H1 (cell line): ENCODE results near the gene THEMIS. TPM values are rescaled to one million over a fixed set of nuclear protein-coding genes. Genes with fewer than 3 reads are reported as not detected.

Source experiments
- CTCF ChIA-PET: fragments of 300-600 bp; sonication (Branson Sonifier 250); formaldehyde crosslinking; loops from one replicate; lab custom pipeline; 2021; ENCODE audit not compliant: partially characterized antibody; lab: Charles Lee
- POLR2A ChIA-PET: fragments of 300-600 bp; sonication (Branson Sonifier 250); formaldehyde crosslinking; loops from one replicate; lab custom pipeline; 2021; ENCODE audit warnings: inconsistent platforms; ENCODE audit not compliant: partially characterized antibody; lab: Charles Lee
- DNase-seq, 2 experiments: peaks; one replicate each; pipeline versions ENCODE4 v3.0.0 to v3.0.0-alpha.2; 2010 to 2022; ENCODE audit warnings: low spot score in 2 of 2, low read depth in 1 of 2, mixed read lengths in 1 of 2
- FAIRE-seq: peaks from 2 replicates; lab custom pipeline; 2011; peaks lifted over from hg19 to GRCh38; lab: Jason Lieb, UNC
- H2AFZ ChIP-seq: 2 replicates; pipeline ENCODE4 v1.8.1; 2012; ENCODE audit warnings: low read length, inconsistent platforms
- H2AK5ac ChIP-seq: 2 replicates; pipeline ENCODE4 v1.6.1; 2013; ENCODE audit warnings: low read depth, low read length
- H2BK120ac ChIP-seq: replicated peaks from 2 replicates; pipeline ENCODE3; 2013; ENCODE audit warnings: low read depth, low read length, inconsistent platforms
- H2BK12ac ChIP-seq: 2 replicates; pipeline ENCODE4 v1.6.1; 2013; ENCODE audit warnings: low read depth, low read length
- H2BK15ac ChIP-seq: 2 replicates; pipeline ENCODE4 v1.6.1; 2013; ENCODE audit warnings: low read length
- H2BK20ac ChIP-seq: 2 replicates; pipeline ENCODE4 v1.6.1; 2013; ENCODE audit warnings: low read length
- H2BK5ac ChIP-seq: 2 replicates; pipeline ENCODE4 v1.6.1; 2013; ENCODE audit warnings: low read depth, low read length
- H3K14ac ChIP-seq: 2 replicates; pipeline ENCODE4 v1.6.1; 2013; ENCODE audit warnings: inconsistent platforms; ENCODE audit not compliant: insufficient read length
- H3K18ac ChIP-seq: 2 replicates; pipeline ENCODE4 v1.6.1; 2013; ENCODE audit warnings: low read length; ENCODE audit errors: extremely low read depth
- H3K23ac ChIP-seq: 2 replicates; pipeline ENCODE4 v1.6.1; 2013; ENCODE audit warnings: inconsistent platforms; ENCODE audit not compliant: insufficient read length
- H3K23me2 ChIP-seq: 2 replicates; pipeline ENCODE4 v1.6.1; 2013; ENCODE audit warnings: low read depth, low read length
- H3K27ac ChIP-seq: 2 replicates; pipeline ENCODE4 v1.6.1; 2011; ENCODE audit warnings: low read depth, low read length, inconsistent platforms
- H3K27me3 ChIP-seq, 4 experiments: replicated peaks in 1 of 4; 1 replicate in 1 of 4; 2 replicates in 3 of 4; pipeline versions ENCODE4 v1.6.1 to v1.8.1; 2011 to 2013; ENCODE audit warnings: low read length in 3 of 4, mild to moderate bottlenecking in 3 of 4, inconsistent platforms in 2 of 4, mixed read lengths in 2 of 4, moderate library complexity in 1 of 4; ENCODE audit not compliant: control insufficient read depth in 3 of 4, insufficient read depth in 3 of 4; ENCODE audit errors: extremely low read depth in 1 of 4
- H3K36me3 ChIP-seq, 4 experiments: 2 replicates each; pipeline versions ENCODE4 v1.6.1 to v1.8.1; 2011 to 2013; ENCODE audit warnings: mild to moderate bottlenecking in 4 of 4, low read length in 3 of 4, moderate library complexity in 2 of 4, control low read depth in 1 of 4, inconsistent platforms in 1 of 4; ENCODE audit not compliant: insufficient read depth in 4 of 4, control insufficient read depth in 2 of 4
- H3K4ac ChIP-seq: replicated peaks from 2 replicates; pipeline ENCODE3; 2013; ENCODE audit warnings: low read length, low read depth, mixed read lengths, inconsistent platforms; ENCODE audit not compliant: insufficient read length
- H3K4me1 ChIP-seq, 4 experiments: replicated peaks in 1 of 4; 1 replicate in 1 of 4; 2 replicates in 3 of 4; pipeline versions ENCODE4 v1.6.1 to v1.8.1; 2011 to 2013; ENCODE audit warnings: low read length in 3 of 4, inconsistent platforms in 2 of 4, mixed read lengths in 1 of 4; ENCODE audit not compliant: insufficient read depth in 4 of 4, control insufficient read depth in 3 of 4
- H3K4me2 ChIP-seq, 2 experiments: 2 replicates each; pipeline versions ENCODE4 v1.6.1 to v1.8.1; 2011 to 2013; ENCODE audit warnings: low read depth in 2 of 2, low read length in 2 of 2, control low read depth in 1 of 2, inconsistent platforms in 1 of 2, mild to moderate bottlenecking in 1 of 2; ENCODE audit not compliant: insufficient read depth in 1 of 2
- H3K4me3 ChIP-seq, 4 experiments: fragments of 200-600, 300-600 bp in 1 of 4; sonication (generic), shearing (Covaris generic), sonication (Bioruptor Twin) in 1 of 4; 2 replicates each; pipeline versions ENCODE4 v1.5.1 to v1.8.1; 2011 to 2016; ENCODE audit warnings: low read length in 4 of 4, low read depth in 3 of 4, control low read depth in 2 of 4, inconsistent platforms in 2 of 4, mild to moderate bottlenecking in 2 of 4, mixed read lengths in 1 of 4, moderate library complexity in 1 of 4; ENCODE audit not compliant: insufficient read depth in 2 of 4; ENCODE audit errors: extremely low read depth in 1 of 4
- H3K56ac ChIP-seq: replicated peaks from 2 replicates; pipeline ENCODE3; 2013; ENCODE audit warnings: low read depth, mild to moderate bottlenecking, mixed read lengths, low read length, inconsistent platforms; ENCODE audit not compliant: insufficient read length
- H3K79me1 ChIP-seq: 2 replicates; pipeline ENCODE4 v1.6.1; 2013; ENCODE audit warnings: low read depth, low read length, control low read depth
- H3K79me2 ChIP-seq, 2 experiments: 2 replicates each; pipeline versions ENCODE4 v1.6.1 to v1.8.1; 2012 to 2013; ENCODE audit warnings: low read length in 2 of 2, mild to moderate bottlenecking in 2 of 2, inconsistent platforms in 1 of 2; ENCODE audit not compliant: insufficient read depth in 2 of 2, control insufficient read depth in 1 of 2
- H3K9ac ChIP-seq, 4 experiments: replicated peaks in 1 of 4; 1 replicate in 1 of 4; 2 replicates in 3 of 4; pipeline versions ENCODE4 v1.6.1 to v1.8.1; 2011 to 2013; ENCODE audit warnings: low read depth in 3 of 4, low read length in 3 of 4, control low read depth in 2 of 4, mild to moderate bottlenecking in 2 of 4, moderate library complexity in 2 of 4, inconsistent platforms in 1 of 4; ENCODE audit errors: extremely low read depth in 1 of 4
- H3K9me3 ChIP-seq, 2 experiments: 2 replicates each; pipeline versions ENCODE4 v1.6.1 to v1.8.1; 2012 to 2013; ENCODE audit warnings: mild to moderate bottlenecking in 2 of 2, moderate library complexity in 2 of 2, control low read depth in 1 of 2, inconsistent platforms in 1 of 2, low read depth in 1 of 2, low read length in 1 of 2, mixed read lengths in 1 of 2; ENCODE audit not compliant: insufficient read depth in 2 of 2
- H4K20me1 ChIP-seq, 2 experiments: replicated peaks in 1 of 2; 2 replicates each; pipeline versions ENCODE3 to v1.8.1; 2011 to 2013; ENCODE audit warnings: inconsistent platforms in 2 of 2, low read length in 2 of 2, mild to moderate bottlenecking in 1 of 2; ENCODE audit not compliant: insufficient read depth in 2 of 2, control insufficient read depth in 1 of 2
- H4K5ac ChIP-seq: 2 replicates; pipeline ENCODE4 v1.6.1; 2013; ENCODE audit warnings: low read length, low read depth, mixed read lengths, inconsistent platforms; ENCODE audit not compliant: insufficient read length
- H4K8ac ChIP-seq: 2 replicates; pipeline ENCODE4 v1.8.0; 2013; ENCODE audit warnings: mild to moderate bottlenecking, moderate library complexity, low read length, inconsistent platforms; ENCODE audit not compliant: insufficient read depth; ENCODE audit errors: extremely low read depth
- H4K91ac ChIP-seq: replicated peaks from 2 replicates; pipeline ENCODE3; 2013; ENCODE audit warnings: low read length, mixed read lengths, inconsistent platforms; ENCODE audit not compliant: insufficient read length
- CHD2 ChIP-seq: IDR thresholded peaks from 2 replicates; pipeline ENCODE4 v1.6.1; 2012; ENCODE audit warnings: low read length, improper control_type of control experiment
- CTBP2 ChIP-seq: IDR thresholded peaks from 2 replicates; pipeline ENCODE4 v1.7.0; 2011; ENCODE audit warnings: borderline replicate concordance, mild to moderate bottlenecking, moderate library complexity, mixed read lengths, low read length; ENCODE audit not compliant: insufficient read depth, insufficient read length
- TAF1 ChIP-seq: IDR thresholded peaks from 2 replicates; pipeline ENCODE4 v1.6.1; 2011; ENCODE audit warnings: mild to moderate bottlenecking, low read depth, low read length
- ZNF274 ChIP-seq: IDR thresholded peaks from 2 replicates; pipeline ENCODE4 v1.7.0; 2012; ENCODE audit warnings: low read length, borderline replicate concordance; ENCODE audit errors: extremely low read depth
- WGBS, 2 experiments: shearing (Covaris generic) in 1 of 2; methylation state at CpG; one replicate each; pipeline versions ENCODE4 v1.1.6 to v1.1.7; 2013 to 2015; ENCODE audit warnings: low lambda C conversion rate in 2 of 2, mixed read lengths in 2 of 2, inconsistent platforms in 1 of 2, low coverage in 1 of 2, missing lambda C conversion rate in 1 of 2; ENCODE audit not compliant: insufficient replicate concordance in 2 of 2, insufficient coverage in 1 of 2, insufficient read length in 1 of 2; ENCODE audit errors: extremely low coverage in 1 of 2, missing lambda C conversion rate in 1 of 2; 5-methylcytosine and 5-hydroxymethylcytosine counted together
- polyA plus RNA-seq, 7 experiments: library from polyadenylated mRNA; depleted of rRNA in 3 of 7; stranded (reverse) in 5 of 7; unstranded in 2 of 7; fragments of >200 nt in 5 of 7; fragments of 200-250 nt in 2 of 7; gene quantifications; 1 replicate in 5 of 7; 2 replicates in 1 of 7; 4 replicates in 1 of 7; pipeline versions ENCODE4 v1.2.1 to v1.2.3, GENCODE V29; 2011 to 2013; ENCODE audit warnings: missing spikeins in 2 of 7, mixed read lengths in 2 of 7
- total RNA-seq: library from RNA; stranded (reverse); fragmentation: NEBNext Ultra II Directional; extraction: Animal tissue kit (Norgen Biotek cat#: 25700); gene quantifications from 2 replicates; pipeline ENCODE4 v1.2.1, GENCODE V29; 2021

The THEMIS gene
- total and polyA plus RNA-seq, 2 of the 8 experiments (the other 6 are each of a cell fraction or from before 2014, with no cell fraction given), result not detected

DNA sequence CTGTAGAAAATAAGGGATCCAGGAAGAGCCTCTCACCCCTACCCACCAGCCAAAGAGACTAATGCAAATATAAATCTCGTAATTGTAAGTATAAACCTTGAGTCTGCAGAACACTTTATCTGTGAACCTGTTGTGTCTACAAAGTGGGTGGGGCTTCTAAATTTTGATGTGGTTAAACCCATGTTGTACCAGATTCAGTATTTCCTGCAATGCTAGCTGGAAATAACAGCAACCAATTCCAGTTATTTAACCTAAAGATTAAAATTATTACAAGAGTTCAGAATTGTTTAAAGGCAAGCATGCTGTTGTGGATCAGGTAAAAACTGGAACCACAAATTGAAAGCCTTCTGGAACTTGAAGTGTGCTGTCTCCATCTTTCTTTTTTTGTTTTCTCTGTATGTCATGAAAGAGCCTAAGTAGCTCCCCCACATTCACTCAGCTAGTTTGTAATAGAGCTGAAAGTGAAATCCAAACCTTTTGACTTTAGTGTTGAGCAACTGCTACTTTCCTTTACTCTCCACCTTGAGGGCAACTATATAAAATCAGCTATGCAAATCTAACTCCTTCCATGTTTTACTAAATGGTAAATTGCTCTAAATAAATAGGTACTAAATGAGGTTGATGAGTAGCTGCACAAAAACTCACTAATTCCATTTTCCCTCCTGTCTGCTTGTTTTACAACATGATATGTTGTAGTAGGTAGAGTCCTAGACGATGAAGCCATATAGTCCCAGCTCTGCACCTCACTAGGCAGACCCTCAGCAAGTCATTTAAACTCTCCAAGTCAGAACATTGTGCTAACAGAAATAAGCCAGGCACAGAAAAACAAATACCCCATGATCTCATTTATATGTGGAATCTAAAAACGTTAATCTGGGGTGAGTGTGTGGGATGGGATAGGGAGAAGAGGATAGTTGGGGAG lies 17.9 kb upstream of the THEMIS start:
- Histone ChIP-seq H3K14ac (no peak overlapping the region), H4K20me1 (no peaks in the 10 kb centered on the region), H3K27ac (no peak overlapping the region), H2BK120ac (no peak overlapping the region), H3K56ac (no peak overlapping the region), H2BK12ac (no peak overlapping the region), H2BK5ac (no peak overlapping the region), H3K79me2 (no peaks in the 10 kb centered on the region), H3K79me1 (no peaks in the 10 kb centered on the region), H2AFZ (no peak overlapping the region), H4K5ac (no peak overlapping the region), H3K27me3 (no peaks in the 10 kb centered on the region), H3K4me1 (no peaks in the 10 kb centered on the region), H3K4me3 (no peak overlapping the region), H2BK15ac (no peak overlapping the region), H3K9me3 (no peaks in the 10 kb centered on the region), H3K4ac (no peak overlapping the region), H3K18ac (no peak overlapping the region), H3K23ac (no peak overlapping the region), H3K4me2 (no peak overlapping the region), H3K36me3 (no peaks in the 10 kb centered on the region), H2AK5ac (no peak overlapping the region), H4K91ac (no peak overlapping the region), H3K23me2 (no peaks in the 10 kb centered on the region), H3K9ac (no peak overlapping the region), H4K8ac (no peak overlapping the region), H2BK20ac (no peak overlapping the region)
- ChIA-PET POLR2A (no interaction called here), CTCF (no interaction called here)
- DNase-seq (no peak), FAIRE-seq (no peak)
- 92 to 100% methylated on average over 1 to 3 of the region's 3 CpGs for WGBS, 2 experiments
- no peak for TF ChIP-seq CHD2
- no peak for TF ChIP-seq CTBP2
- no peak for TF ChIP-seq ZNF274
- TF ChIP-seq TAF1, result no peak
